H1 (cell line): ENCODE data around the gene ADARB2. TPM values are rescaled to one million over a fixed set of nuclear protein-coding genes. Genes with fewer than 3 reads are reported as not detected.

Source experiments
- CTCF ChIA-PET: fragments of 300-600 bp; sonication (Branson Sonifier 250); formaldehyde crosslinking; loops from one replicate; lab custom pipeline; 2021; ENCODE audit not compliant: partially characterized antibody; lab: Charles Lee
- POLR2A ChIA-PET: fragments of 300-600 bp; sonication (Branson Sonifier 250); formaldehyde crosslinking; loops from one replicate; lab custom pipeline; 2021; ENCODE audit warnings: inconsistent platforms; ENCODE audit not compliant: partially characterized antibody; lab: Charles Lee
- DNase-seq, 2 experiments: peaks; one replicate each; pipeline versions ENCODE4 v3.0.0 to v3.0.0-alpha.2; 2010 to 2022; ENCODE audit warnings: low spot score in 2 of 2, low read depth in 1 of 2, mixed read lengths in 1 of 2
- FAIRE-seq: peaks from 2 replicates; lab custom pipeline; 2011; peaks lifted over from hg19 to GRCh38; lab: Jason Lieb, UNC
- H2AFZ ChIP-seq: 2 replicates; pipeline ENCODE4 v1.8.1; 2012; ENCODE audit warnings: low read length, inconsistent platforms
- H2AK5ac ChIP-seq: 2 replicates; pipeline ENCODE4 v1.6.1; 2013; ENCODE audit warnings: low read depth, low read length
- H2BK120ac ChIP-seq: replicated peaks from 2 replicates; pipeline ENCODE3; 2013; ENCODE audit warnings: low read depth, low read length, inconsistent platforms
- H2BK12ac ChIP-seq: 2 replicates; pipeline ENCODE4 v1.6.1; 2013; ENCODE audit warnings: low read depth, low read length
- H2BK15ac ChIP-seq: 2 replicates; pipeline ENCODE4 v1.6.1; 2013; ENCODE audit warnings: low read length
- H2BK20ac ChIP-seq: 2 replicates; pipeline ENCODE4 v1.6.1; 2013; ENCODE audit warnings: low read length
- H2BK5ac ChIP-seq: 2 replicates; pipeline ENCODE4 v1.6.1; 2013; ENCODE audit warnings: low read depth, low read length
- H3K14ac ChIP-seq: 2 replicates; pipeline ENCODE4 v1.6.1; 2013; ENCODE audit warnings: inconsistent platforms; ENCODE audit not compliant: insufficient read length
- H3K18ac ChIP-seq: 2 replicates; pipeline ENCODE4 v1.6.1; 2013; ENCODE audit warnings: low read length; ENCODE audit errors: extremely low read depth
- H3K23ac ChIP-seq: 2 replicates; pipeline ENCODE4 v1.6.1; 2013; ENCODE audit warnings: inconsistent platforms; ENCODE audit not compliant: insufficient read length
- H3K23me2 ChIP-seq: 2 replicates; pipeline ENCODE4 v1.6.1; 2013; ENCODE audit warnings: low read depth, low read length
- H3K27ac ChIP-seq: 2 replicates; pipeline ENCODE4 v1.6.1; 2011; ENCODE audit warnings: low read depth, low read length, inconsistent platforms
- H3K27me3 ChIP-seq, 4 experiments: replicated peaks in 1 of 4; 1 replicate in 1 of 4; 2 replicates in 3 of 4; pipeline versions ENCODE4 v1.6.1 to v1.8.1; 2011 to 2013; ENCODE audit warnings: low read length in 3 of 4, mild to moderate bottlenecking in 3 of 4, inconsistent platforms in 2 of 4, mixed read lengths in 2 of 4, moderate library complexity in 1 of 4; ENCODE audit not compliant: control insufficient read depth in 3 of 4, insufficient read depth in 3 of 4; ENCODE audit errors: extremely low read depth in 1 of 4
- H3K36me3 ChIP-seq, 4 experiments: 2 replicates each; pipeline versions ENCODE4 v1.6.1 to v1.8.1; 2011 to 2013; ENCODE audit warnings: mild to moderate bottlenecking in 4 of 4, low read length in 3 of 4, moderate library complexity in 2 of 4, control low read depth in 1 of 4, inconsistent platforms in 1 of 4; ENCODE audit not compliant: insufficient read depth in 4 of 4, control insufficient read depth in 2 of 4
- H3K4ac ChIP-seq: replicated peaks from 2 replicates; pipeline ENCODE3; 2013; ENCODE audit warnings: low read length, low read depth, mixed read lengths, inconsistent platforms; ENCODE audit not compliant: insufficient read length
- H3K4me1 ChIP-seq, 4 experiments: replicated peaks in 1 of 4; 1 replicate in 1 of 4; 2 replicates in 3 of 4; pipeline versions ENCODE4 v1.6.1 to v1.8.1; 2011 to 2013; ENCODE audit warnings: low read length in 3 of 4, inconsistent platforms in 2 of 4, mixed read lengths in 1 of 4; ENCODE audit not compliant: insufficient read depth in 4 of 4, control insufficient read depth in 3 of 4
- H3K4me2 ChIP-seq, 2 experiments: 2 replicates each; pipeline versions ENCODE4 v1.6.1 to v1.8.1; 2011 to 2013; ENCODE audit warnings: low read depth in 2 of 2, low read length in 2 of 2, control low read depth in 1 of 2, inconsistent platforms in 1 of 2, mild to moderate bottlenecking in 1 of 2; ENCODE audit not compliant: insufficient read depth in 1 of 2
- H3K4me3 ChIP-seq, 4 experiments: fragments of 200-600, 300-600 bp in 1 of 4; sonication (generic), shearing (Covaris generic), sonication (Bioruptor Twin) in 1 of 4; 2 replicates each; pipeline versions ENCODE4 v1.5.1 to v1.8.1; 2011 to 2016; ENCODE audit warnings: low read length in 4 of 4, low read depth in 3 of 4, control low read depth in 2 of 4, inconsistent platforms in 2 of 4, mild to moderate bottlenecking in 2 of 4, mixed read lengths in 1 of 4, moderate library complexity in 1 of 4; ENCODE audit not compliant: insufficient read depth in 2 of 4; ENCODE audit errors: extremely low read depth in 1 of 4
- H3K56ac ChIP-seq: replicated peaks from 2 replicates; pipeline ENCODE3; 2013; ENCODE audit warnings: low read depth, mild to moderate bottlenecking, mixed read lengths, low read length, inconsistent platforms; ENCODE audit not compliant: insufficient read length
- H3K79me1 ChIP-seq: 2 replicates; pipeline ENCODE4 v1.6.1; 2013; ENCODE audit warnings: low read depth, low read length, control low read depth
- H3K79me2 ChIP-seq, 2 experiments: 2 replicates each; pipeline versions ENCODE4 v1.6.1 to v1.8.1; 2012 to 2013; ENCODE audit warnings: low read length in 2 of 2, mild to moderate bottlenecking in 2 of 2, inconsistent platforms in 1 of 2; ENCODE audit not compliant: insufficient read depth in 2 of 2, control insufficient read depth in 1 of 2
- H3K9ac ChIP-seq, 4 experiments: replicated peaks in 1 of 4; 1 replicate in 1 of 4; 2 replicates in 3 of 4; pipeline versions ENCODE4 v1.6.1 to v1.8.1; 2011 to 2013; ENCODE audit warnings: low read depth in 3 of 4, low read length in 3 of 4, control low read depth in 2 of 4, mild to moderate bottlenecking in 2 of 4, moderate library complexity in 2 of 4, inconsistent platforms in 1 of 4; ENCODE audit errors: extremely low read depth in 1 of 4
- H3K9me3 ChIP-seq, 2 experiments: 2 replicates each; pipeline versions ENCODE4 v1.6.1 to v1.8.1; 2012 to 2013; ENCODE audit warnings: mild to moderate bottlenecking in 2 of 2, moderate library complexity in 2 of 2, control low read depth in 1 of 2, inconsistent platforms in 1 of 2, low read depth in 1 of 2, low read length in 1 of 2, mixed read lengths in 1 of 2; ENCODE audit not compliant: insufficient read depth in 2 of 2
- H4K20me1 ChIP-seq, 2 experiments: replicated peaks in 1 of 2; 2 replicates each; pipeline versions ENCODE3 to v1.8.1; 2011 to 2013; ENCODE audit warnings: inconsistent platforms in 2 of 2, low read length in 2 of 2, mild to moderate bottlenecking in 1 of 2; ENCODE audit not compliant: insufficient read depth in 2 of 2, control insufficient read depth in 1 of 2
- H4K5ac ChIP-seq: 2 replicates; pipeline ENCODE4 v1.6.1; 2013; ENCODE audit warnings: low read length, low read depth, mixed read lengths, inconsistent platforms; ENCODE audit not compliant: insufficient read length
- H4K8ac ChIP-seq: 2 replicates; pipeline ENCODE4 v1.8.0; 2013; ENCODE audit warnings: mild to moderate bottlenecking, moderate library complexity, low read length, inconsistent platforms; ENCODE audit not compliant: insufficient read depth; ENCODE audit errors: extremely low read depth
- H4K91ac ChIP-seq: replicated peaks from 2 replicates; pipeline ENCODE3; 2013; ENCODE audit warnings: low read length, mixed read lengths, inconsistent platforms; ENCODE audit not compliant: insufficient read length
- EP300 ChIP-seq, 2 experiments: IDR thresholded peaks; 1 replicate in 1 of 2; 2 replicates in 1 of 2; pipeline ENCODE4 v1.6.1; 2011 to 2012; ENCODE audit warnings: low read depth in 2 of 2, low read length in 2 of 2, mild to moderate bottlenecking in 2 of 2, borderline replicate concordance in 1 of 2, inconsistent platforms in 1 of 2, moderate library complexity in 1 of 2
- KDM4A ChIP-seq: IDR thresholded peaks from one replicate; pipeline ENCODE4 v1.7.1; 2012; ENCODE audit warnings: low read depth, mild to moderate bottlenecking, moderate library complexity, low read length, inconsistent platforms; ENCODE audit not compliant: severe bottlenecking
- MAFK ChIP-seq: IDR thresholded peaks from 2 replicates; pipeline ENCODE4 v1.6.1; 2012; ENCODE audit warnings: low read depth, mild to moderate bottlenecking, improper control_type of control experiment, low read length
- NRF1 ChIP-seq: IDR thresholded peaks from 2 replicates; pipeline ENCODE4 v1.6.1; 2011; ENCODE audit warnings: mild to moderate bottlenecking, low read depth, low read length, improper control_type of control experiment
- RBBP5 ChIP-seq: IDR thresholded peaks from 2 replicates; pipeline ENCODE4 v1.7.1; 2012; ENCODE audit warnings: low read depth, mild to moderate bottlenecking, inconsistent platforms, low read length, moderate library complexity, borderline replicate concordance
- RFX5 ChIP-seq: IDR thresholded peaks from 2 replicates; pipeline ENCODE4 v1.6.1; 2011; ENCODE audit warnings: low read depth, low read length, improper control_type of control experiment, borderline replicate concordance
- SRF ChIP-seq: IDR thresholded peaks from 2 replicates; pipeline ENCODE4 v1.6.1; 2011; ENCODE audit warnings: mild to moderate bottlenecking, low read depth, low read length, moderate library complexity
- TEAD4 ChIP-seq: IDR thresholded peaks from 2 replicates; pipeline ENCODE4 v1.6.1; 2012; ENCODE audit warnings: low read depth, low read length, inconsistent platforms, mixed read lengths
- WGBS, 2 experiments: shearing (Covaris generic) in 1 of 2; methylation state at CpG; one replicate each; pipeline versions ENCODE4 v1.1.6 to v1.1.7; 2013 to 2015; ENCODE audit warnings: low lambda C conversion rate in 2 of 2, mixed read lengths in 2 of 2, inconsistent platforms in 1 of 2, low coverage in 1 of 2, missing lambda C conversion rate in 1 of 2; ENCODE audit not compliant: insufficient replicate concordance in 2 of 2, insufficient coverage in 1 of 2, insufficient read length in 1 of 2; ENCODE audit errors: extremely low coverage in 1 of 2, missing lambda C conversion rate in 1 of 2; 5-methylcytosine and 5-hydroxymethylcytosine counted together
- polyA plus RNA-seq, 7 experiments: library from polyadenylated mRNA; depleted of rRNA in 3 of 7; stranded (reverse) in 5 of 7; unstranded in 2 of 7; fragments of >200 nt in 5 of 7; fragments of 200-250 nt in 2 of 7; gene quantifications; 1 replicate in 5 of 7; 2 replicates in 1 of 7; 4 replicates in 1 of 7; pipeline versions ENCODE4 v1.2.1 to v1.2.3, GENCODE V29; 2011 to 2013; ENCODE audit warnings: missing spikeins in 2 of 7, mixed read lengths in 2 of 7
- total RNA-seq: library from RNA; stranded (reverse); fragmentation: NEBNext Ultra II Directional; extraction: Animal tissue kit (Norgen Biotek cat#: 25700); gene quantifications from 2 replicates; pipeline ENCODE4 v1.2.1, GENCODE V29; 2021
- TF ChIP-seq, protein P1 (sequence below), 3 experiments: IDR thresholded peaks; 1 replicate in 2 of 3; 2 replicates in 1 of 3; pipeline versions ENCODE4 v1.5.1 to v1.6.1; 2011; ENCODE audit warnings: low read length in 3 of 3, mild to moderate bottlenecking in 3 of 3, inconsistent platforms in 2 of 3, low read depth in 1 of 3, moderate library complexity in 1 of 3; ENCODE audit not compliant: insufficient read depth in 1 of 3; ENCODE audit errors: control extremely low read depth in 1 of 3

Gene ADARB2
- total and polyA plus RNA-seq, 2 of the 8 experiments (the other 6 are each of a cell fraction or from before 2014, with no cell fraction given), result 2.2 to 2.8 TPM

- Histone ChIP-seq H3K9me3 (no peaks in the 10 kb centered on the region), H2BK5ac (no peak overlapping the region), H3K23ac (no peak overlapping the region), H3K79me1 (no peaks in the 10 kb centered on the region; the same call in 1 of the 2 replicates), H2BK20ac (no peak overlapping the region), H3K4ac (no peak overlapping the region), H3K9ac (no peak overlapping the region), H3K14ac (no peak overlapping the region), H3K27me3 (0 out of 7 replicates have a peak, but pooled peaks cover 0 to 2% (median 0%) of the 10 kb centered on the region in 4 experiments), H3K56ac (no peak overlapping the region), H3K23me2 (peaks cover 6% of the 10 kb centered on the region; the same call in 1 of the 2 replicates), H4K20me1 (peaks cover 0 to 4% of the 10 kb centered on the region in 2 experiments), H3K27ac (no peak overlapping the region), H2BK12ac (no peak overlapping the region), H3K18ac (no peak overlapping the region), H4K91ac (no peak overlapping the region), H2AFZ (no peak overlapping the region), H2BK120ac (no peak overlapping the region), H3K4me3 (no peak overlapping the region), H3K4me1 (no peaks in the 10 kb centered on the region; a peak in 1 of 7 replicates), H3K79me2 (no peaks in the 10 kb centered on the region), H2AK5ac (peak overlapping the region; percentile 75; the same call in 1 of the 2 replicates), H4K8ac (peak overlapping the region; percentile 11; the same call in 1 of the 2 replicates), H2BK15ac (no peak overlapping the region), H3K36me3 (no peaks in the 10 kb centered on the region), H3K4me2 (no peak overlapping the region), H4K5ac (no peak overlapping the region)
- DNase-seq (no peak), FAIRE-seq (no peak)
- CTCF ChIA-PET, result interaction anchor here (0.7 to 1.4 kb wide), 3 partner anchors 10 to 172 kb away, joined by 3 to 5 read pairs (median 3); no protein-coding TSS in a partner anchor
- WGBS, 2 experiments, result 89% methylated on average over 8 of the region's 13 CpGs; no CpG with 5 or more reads in 1 of the 2 experiments
- POLR2A ChIA-PET, result no interaction called here
- TF ChIP-seq KDM4A (no peak), EP300 (IDR thresholded peaks at IDR 0.05; ENCODE audit: borderline replicate concordance in 1 of 2, low read depth in 2 of 2, low read length in 2 of 2) (no peak), TEAD4 (no peak), MAFK (no peak), SRF (no peak), RBBP5 (no peak), RFX5 (no peak), NRF1 (no peak)
- TF ChIP-seq, protein P1, sequence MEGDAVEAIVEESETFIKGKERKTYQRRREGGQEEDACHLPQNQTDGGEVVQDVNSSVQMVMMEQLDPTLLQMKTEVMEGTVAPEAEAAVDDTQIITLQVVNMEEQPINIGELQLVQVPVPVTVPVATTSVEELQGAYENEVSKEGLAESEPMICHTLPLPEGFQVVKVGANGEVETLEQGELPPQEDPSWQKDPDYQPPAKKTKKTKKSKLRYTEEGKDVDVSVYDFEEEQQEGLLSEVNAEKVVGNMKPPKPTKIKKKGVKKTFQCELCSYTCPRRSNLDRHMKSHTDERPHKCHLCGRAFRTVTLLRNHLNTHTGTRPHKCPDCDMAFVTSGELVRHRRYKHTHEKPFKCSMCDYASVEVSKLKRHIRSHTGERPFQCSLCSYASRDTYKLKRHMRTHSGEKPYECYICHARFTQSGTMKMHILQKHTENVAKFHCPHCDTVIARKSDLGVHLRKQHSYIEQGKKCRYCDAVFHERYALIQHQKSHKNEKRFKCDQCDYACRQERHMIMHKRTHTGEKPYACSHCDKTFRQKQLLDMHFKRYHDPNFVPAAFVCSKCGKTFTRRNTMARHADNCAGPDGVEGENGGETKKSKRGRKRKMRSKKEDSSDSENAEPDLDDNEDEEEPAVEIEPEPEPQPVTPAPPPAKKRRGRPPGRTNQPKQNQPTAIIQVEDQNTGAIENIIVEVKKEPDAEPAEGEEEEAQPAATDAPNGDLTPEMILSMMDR (IDR thresholded peaks at IDR 0.05; ENCODE audit: control extremely low read depth in 1 of 3, insufficient read depth in 1 of 3, low read depth in 1 of 3, low read length in 3 of 3), result no peak
Observed at GRCh38 chr10:1575481-1576244, 161.7 kb downstream of the ADARB2 start.
